Effector CD4-positive, alpha-beta T cell (primary cell): ENCODE measurements around the gene PRG3.
"Not testable (repeated sequence)": the region's sequence is repeated elsewhere in the genome, so short reads cannot be mapped to it uniquely, and the experiment has no call there.

Experiments used
- DNase-seq: peaks from one replicate; pipeline ENCODE4 v3.0.0-alpha.2; 2020

PRG3 gene

DNA sequence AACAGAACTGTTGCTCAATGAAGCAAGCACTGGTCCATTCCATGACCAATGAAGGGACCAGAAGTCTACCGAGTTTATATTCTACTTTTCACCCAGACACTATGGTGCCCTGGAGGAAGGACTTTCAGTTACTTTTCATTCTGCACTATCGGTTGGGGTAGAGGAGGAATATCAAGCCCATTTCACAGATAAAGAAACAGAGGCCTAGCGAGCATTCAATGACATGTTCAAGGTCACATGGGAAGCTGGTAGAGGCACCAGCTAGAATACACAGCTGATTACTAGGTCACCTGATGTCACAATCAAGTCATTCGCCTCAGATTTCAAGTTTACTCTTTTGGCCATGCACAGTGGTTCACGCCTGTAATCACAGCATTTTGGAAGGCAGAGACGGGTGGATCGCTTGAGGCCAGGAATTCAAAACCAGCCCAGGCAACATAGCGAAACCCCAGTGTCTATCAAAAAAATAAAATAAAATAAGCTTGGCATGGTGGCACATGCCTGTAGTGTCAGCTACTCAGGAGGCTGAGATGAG, 27.1 kb upstream of the PRG3 start:
- DNase-seq = no peak

DNA sequence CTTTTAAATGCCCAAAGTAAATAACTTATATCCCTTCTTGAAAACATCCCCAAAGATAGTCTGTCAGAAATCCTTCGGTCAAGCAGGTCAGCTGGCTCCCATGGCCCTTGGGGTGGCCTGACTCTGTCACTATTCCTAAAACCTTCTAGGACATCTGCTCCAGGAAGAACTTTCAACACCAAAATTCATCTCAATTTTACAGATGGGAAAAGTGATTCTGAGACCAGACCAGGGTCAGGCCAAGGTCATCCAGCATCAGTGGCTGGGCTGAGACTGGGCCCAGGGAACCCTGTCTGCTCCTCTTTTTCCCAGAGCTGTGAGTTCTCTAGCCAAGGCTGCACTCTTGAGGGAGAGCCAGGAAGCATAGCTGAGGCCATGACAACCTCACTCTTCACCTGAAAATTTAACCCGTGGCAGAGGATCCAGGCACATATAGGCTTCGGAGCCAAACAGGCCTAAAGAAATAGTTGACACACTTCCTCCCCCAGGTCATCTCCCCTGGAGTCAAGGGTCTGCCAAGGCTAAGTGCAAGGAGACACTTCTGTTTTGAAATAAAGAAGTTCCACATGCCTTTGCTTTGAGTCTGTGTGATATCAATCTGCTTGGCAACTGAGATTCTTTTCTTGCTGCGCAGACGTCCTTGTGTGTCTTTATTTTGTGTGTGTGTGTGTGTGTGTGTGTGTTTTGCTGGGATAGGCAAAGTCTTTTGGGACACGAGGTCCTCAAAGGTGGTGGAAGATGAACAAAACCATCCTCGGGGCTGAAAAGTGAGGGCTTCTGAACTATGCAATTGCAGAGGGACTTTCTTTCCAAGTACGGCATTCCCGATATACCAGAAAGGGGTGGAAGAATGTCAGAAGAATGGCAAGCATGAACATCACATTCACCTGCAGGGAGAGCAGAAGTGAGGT, 26.3 kb upstream of the PRG3 start:
- DNase-seq = no peak

DNA sequence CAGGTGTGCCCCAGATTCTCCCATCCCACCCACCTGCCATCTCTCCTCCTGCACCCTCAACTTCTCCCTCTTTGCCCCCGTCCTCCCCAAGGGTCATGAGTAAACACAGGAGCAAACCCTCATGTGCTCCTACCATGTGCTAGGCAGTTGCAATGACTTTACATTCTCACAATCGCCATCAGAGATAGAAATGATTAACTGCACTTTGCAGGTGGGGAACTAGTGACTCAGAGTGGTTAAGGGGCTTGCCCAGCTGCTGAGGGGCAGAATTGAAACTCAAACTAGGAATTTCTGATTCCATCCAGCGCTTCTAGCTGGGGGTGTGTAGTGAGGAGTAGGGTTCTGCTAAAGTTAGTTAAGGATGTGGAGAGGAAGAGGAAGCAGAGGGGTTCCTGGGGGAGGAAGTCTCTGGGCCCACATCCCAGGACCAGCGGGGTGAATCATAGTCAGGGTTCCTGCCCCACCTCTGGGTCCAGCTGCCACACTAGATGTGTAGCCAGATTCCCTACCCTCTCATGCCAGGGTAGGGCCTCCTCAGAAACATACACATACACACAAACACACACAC, 25.5 kb upstream of the PRG3 start:
- no peak for DNase-seq

DNA sequence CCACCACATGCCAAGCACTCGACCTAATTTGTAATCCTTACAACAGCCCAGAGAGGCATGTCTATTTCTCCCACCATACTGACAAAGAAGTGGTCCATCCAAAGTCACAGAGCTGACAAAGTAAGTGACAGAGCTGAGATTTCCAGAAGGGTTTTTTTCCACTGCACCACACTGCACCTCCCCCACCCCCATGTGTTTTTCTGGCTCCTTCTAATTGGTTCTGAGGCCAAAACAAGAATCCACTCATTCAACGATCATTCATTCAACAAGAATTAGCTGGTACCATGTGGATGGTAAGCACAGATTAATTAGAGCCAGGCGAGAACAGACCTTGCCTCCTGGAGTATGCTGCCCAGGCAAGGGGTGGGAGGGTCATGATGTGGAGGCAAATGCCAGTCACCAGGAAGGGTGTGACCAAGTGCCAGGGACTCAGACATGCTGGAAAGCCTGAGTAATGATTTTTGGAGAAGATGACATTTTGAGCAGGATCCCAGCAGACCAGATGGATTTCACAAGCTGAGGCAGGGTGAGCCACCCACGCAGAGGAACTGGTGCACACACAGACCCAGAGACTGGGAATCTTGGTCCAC, 24.4 kb upstream of the PRG3 start:
- DNase-seq = no peak

DNA sequence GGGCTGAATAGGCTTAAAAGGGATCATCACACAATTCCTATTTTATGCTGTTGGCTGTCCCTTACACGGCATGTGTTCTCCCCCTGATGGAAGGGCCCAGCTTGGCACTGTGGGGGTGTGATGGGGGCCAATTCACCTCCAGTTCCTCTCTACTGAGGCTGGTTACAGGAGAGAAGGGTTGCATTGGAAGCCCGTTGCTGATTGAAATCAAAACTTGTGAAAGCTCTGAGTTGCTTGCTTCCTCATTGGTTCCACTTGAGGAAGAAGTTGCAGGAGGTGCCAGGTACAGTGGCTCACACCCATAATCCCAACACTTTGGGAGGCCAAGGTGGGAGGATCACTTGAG, 22.8 kb upstream of the PRG3 start:
- no peak for DNase-seq

DNA sequence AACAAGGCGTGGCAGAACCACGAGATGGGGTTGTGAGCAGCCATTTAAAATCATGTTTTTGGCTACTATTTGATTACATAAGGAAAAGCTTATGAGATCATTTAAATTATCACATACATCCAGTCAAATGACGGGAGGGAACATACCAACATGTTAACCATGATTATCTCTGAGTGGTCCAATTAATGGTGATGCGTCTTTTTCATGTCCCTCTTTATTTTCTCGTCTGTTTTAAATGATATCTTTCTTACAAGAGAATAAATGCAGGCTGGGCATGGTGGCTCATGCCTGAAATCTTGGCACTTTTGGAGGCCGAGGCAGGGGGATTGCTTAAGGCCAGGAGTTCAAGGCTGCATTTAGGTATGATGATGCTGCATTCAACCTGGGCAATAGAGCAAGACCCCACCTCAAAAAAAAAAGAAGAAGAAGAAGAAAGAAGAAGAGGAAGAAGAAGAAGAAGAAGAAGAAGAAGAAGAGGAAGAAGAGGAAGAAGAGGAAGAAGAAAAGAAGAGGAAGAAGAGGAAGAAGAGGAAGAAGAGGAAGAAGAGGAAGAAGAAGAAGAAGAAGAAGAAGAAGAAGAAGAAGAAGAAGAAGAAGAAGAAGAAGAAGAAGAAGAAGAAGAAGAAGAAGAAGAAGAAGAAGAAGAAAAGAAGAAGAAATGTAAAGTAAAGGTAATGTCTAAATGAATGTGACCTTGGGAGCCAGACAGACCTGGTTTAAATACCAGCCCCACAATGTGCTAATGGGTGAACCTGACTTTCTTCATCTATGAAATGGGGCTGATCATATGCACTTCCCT, 22.3 kb upstream of the PRG3 start:
- DNase-seq = not testable (repeated sequence)

DNA sequence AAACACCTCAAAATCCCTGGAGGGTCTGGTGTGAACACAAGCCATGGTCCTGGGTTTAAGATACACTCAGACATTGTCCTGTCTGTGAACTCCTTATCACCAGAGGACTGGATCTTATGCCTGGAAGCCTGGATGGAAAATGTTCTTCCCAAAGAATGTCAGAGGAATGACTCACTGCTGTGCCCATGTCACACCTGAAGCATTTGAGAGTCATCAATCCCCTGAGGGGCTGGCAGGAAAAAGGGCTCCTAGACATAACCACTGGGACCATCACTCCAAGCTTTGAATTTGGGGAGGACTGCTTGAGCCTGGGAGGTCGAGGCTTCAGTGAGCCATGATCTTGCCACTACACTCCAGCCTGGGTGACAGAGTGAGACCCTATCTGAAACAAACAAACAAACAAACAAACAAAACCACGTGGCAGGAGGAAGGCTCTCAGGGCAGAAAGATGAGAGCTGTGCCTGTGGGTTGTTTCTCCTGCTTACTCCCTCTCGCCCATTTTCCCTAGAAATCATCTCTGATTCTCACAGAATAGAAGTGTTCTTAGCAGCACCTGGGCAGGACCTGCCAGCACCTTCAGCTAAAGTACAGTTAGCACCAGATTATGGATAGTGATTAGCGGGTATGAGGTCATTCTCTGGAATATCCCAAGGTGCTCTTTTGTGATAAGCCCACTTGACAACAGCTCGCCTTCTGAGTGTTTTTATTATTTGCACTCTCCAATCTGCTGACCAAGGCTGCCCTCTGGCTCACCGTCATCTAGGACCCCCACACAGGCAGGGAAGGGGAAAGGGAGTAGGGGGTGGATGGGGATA, 21.4 kb upstream of the PRG3 start:
- DNase-seq = no peak

DNA sequence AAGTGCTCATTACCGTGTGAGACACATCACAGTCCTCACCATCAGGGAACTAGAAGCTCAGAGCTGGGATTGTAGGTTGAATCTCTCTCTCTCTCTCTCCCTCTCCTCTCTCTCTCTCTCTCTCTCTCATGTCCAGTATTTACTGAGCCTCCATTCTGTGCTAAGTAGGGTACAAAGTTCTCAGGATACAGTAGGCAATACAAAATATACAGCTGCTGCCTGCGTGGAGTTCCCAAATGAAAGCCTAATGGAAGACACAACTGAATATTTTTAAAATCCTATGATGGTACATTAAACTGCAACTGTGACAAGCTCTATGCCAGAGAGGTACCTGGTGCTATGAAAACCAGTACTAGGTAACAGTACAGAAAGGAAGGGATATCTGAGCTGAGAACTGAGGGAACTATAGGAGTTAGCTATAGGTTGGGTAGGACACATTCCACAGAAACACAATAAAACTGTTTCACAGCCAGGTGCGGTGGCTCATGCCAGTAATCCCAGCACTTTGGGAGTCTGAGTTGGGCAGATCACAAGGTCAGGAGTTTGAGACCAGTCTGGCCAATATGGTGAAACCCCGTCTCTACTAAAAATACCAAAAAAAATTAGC, 19.1 kb upstream of the PRG3 start:
- no peak for DNase-seq

DNA sequence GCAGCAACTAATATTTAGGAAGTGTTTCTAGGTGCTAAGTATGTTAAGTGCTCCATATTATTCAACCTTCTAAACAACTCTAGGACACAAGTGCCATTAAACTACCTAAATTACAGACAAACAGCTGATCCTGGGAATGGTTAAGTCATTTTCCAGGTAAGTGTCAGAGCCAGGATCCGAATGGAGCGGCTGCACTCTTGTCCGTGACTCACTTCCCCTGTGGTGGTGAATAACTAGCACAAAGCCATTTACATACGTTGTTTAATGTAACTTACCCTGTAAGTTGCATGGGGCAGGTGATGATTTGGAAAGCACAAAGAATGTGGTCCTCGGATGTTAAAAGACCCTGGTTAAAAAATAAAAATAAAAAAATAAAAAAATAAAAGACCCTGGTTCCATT, 18.3 kb upstream of the PRG3 start:
- no peak for DNase-seq

DNA sequence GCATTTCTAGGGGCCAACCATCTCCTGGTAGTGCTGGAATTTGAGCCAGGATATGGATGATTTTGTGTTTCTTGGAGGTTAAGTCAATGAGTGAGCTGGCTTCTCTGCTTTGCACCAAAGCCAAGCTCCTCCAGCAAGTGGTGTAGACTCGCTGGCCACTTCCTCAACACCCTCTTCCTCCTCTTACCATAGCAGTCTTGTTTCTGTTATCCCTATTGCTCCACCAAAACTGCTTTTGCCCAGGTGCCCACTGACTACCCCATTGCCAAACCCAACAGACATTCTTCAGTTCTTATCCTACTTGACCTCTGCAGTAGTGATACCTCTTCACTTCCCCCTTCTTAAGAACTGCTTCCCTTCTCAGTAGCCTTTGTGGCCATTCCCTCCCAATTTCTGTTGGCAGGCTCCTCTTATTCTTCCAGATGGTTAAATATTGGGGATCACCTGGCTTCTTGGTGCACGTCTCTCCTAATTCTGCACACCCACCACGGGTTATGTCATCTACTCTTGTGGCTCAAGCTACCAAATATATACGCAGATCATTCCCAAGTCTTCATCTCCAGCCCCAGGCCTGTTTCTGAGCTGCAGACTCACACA, 16.5 kb upstream of the PRG3 start:
- DNase-seq = no peak

DNA sequence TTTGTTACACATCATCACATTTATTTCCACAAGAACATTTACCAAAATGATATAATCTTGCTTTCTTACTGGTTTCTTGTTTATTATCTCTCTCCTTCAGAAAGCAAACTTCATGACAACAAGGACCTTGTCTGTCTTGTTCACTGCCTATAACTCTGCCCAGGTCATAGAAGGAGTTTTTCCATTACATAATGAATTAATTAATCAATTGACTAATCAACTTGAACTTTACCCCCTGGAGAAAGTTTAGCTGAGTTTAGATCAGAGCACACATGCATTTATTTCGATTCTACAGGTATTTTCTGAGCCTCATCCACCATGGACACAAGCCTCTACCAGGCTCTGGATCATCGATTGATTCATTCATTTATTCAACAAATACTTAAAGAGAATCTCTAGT, 15.8 kb upstream of the PRG3 start:
- DNase-seq = no peak

DNA sequence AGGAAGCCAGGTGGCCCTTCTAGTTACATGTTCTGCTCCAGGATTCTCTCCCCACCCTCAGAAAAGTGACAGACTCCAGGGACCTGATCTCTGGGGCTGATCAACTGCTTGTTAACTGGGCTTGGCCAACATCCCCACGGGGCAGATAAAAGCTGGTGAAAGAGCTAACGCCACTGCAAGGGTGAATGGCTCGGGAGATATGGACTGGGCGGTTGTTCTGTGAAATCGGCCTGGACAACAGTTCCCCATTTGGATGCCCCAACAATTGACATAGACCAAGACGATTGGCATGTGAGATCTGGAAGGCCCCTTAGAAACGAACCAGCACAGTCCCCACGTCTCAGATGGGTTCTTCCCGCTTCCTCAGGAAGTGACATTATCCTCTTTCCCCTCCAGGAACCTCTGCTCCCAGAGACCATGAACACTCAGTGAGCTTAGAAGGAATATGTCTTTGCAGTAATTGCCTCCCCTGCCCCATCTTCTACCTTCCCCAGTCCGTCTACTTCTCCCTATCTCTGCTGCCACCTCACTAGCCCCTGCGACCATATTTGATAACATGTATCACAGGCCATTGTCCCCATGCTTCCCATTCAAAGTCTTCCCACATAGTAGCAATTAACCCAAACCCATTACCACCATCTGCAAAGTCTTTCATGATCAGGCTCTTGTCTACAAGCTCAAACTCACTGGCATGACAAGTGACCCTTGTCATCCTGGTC, 15.1 kb upstream of the PRG3 start:
- no peak for DNase-seq

DNA sequence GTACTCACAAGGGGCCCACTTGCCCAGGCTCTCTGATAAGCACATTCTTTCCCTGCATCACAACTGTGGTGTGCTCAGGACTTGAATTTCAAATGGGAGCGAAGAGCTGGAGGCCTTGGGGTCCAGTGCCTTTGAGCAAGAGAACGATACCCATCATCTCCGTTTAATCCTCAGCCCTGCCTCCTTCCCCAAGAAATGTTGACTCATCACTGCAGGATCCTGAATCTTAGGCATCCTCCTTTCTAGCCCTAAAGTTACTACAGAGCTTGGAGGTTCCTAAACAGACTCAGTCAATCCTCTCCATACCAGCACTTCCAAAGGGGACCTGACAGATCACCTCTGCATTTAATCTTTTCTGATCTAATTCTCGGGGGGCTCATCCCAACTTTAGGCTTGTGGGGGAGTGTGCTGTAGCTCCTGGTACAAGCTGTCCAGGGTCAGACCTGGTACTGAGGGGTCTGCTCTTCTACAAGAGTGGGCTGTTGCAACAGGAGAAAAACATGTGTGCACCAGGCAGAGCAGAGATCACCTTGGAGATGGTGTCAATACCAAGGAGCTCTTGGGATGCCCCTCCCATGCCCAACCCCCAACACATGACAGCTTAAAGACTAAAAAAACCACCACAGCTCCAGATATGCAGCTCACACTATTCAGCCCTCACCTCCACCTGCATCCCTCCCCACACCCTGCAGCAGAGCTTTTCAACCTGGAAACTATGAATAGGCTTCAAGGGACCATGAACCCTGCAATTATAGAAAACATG, 13.4 kb upstream of the PRG3 start:
- no peak for DNase-seq

DNA sequence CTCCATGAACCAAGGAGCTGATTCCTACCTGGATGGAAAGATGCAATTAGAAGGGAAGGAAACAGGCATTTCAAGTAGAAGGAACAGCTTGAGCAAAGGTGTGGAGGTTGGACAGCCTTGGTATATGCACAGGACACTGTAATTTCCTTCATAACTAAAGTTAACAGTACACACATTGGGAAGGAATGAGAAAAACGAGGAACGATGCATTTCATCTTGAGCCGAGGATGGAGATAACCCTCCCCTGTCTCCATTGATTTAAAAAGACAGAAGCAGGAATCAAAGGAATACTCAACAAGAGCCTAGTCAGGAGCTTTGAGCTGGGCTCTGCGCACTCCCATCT, 11.8 kb upstream of the PRG3 start:
- DNase-seq = no peak

DNA sequence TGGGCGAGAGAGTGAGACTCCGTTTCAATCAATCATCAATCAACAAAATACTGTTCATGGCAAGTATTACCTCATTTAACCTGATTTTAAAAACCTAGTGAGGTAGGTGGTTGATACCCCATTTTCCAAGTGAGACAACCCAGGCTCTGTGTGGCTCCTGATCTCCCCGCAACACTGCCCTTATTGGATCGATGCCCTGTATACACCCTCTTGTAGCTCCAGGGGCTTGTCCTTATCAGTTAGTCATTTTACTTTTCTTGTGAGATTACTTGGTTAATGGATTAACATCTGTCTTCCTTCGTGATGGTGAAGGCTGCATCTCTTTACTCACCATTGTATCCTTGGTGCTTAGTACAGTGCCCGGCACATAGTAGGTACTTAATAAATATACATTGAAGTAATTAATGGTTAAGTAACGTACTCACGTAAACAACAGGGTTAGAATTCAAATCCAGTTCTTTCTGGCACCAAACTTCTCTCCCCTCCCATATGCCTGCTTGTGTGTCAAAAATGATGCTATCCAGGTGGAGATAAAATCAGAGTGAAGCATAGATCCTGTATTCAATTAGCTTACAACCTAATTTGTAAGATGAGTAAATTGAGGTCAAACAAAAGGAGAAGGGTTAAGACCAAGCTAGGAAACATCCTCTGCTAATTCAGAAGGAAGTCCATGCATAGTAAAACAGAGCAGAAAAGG, 11.3 kb upstream of the PRG3 start:
- DNase-seq = no peak

DNA sequence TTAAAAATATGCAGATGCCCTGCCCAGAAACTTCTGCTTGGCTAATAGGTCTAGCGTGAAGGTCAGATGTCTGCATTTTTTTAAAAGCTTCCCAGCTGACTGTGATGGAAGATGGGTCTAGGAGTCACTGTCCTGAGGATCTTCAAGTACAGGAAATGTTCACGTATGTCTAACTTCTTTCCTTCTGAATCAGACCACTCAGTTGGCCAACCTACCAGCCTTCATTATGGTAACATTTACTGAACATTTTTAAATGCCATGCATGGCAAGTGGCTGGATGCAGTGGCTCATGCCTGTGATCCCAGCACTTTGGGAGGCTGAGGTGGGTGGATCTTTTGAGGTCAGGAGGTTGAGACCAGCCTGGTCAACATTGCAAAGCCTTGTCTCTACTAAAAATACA, 10.6 kb upstream of the PRG3 start:
- DNase-seq = no peak

DNA sequence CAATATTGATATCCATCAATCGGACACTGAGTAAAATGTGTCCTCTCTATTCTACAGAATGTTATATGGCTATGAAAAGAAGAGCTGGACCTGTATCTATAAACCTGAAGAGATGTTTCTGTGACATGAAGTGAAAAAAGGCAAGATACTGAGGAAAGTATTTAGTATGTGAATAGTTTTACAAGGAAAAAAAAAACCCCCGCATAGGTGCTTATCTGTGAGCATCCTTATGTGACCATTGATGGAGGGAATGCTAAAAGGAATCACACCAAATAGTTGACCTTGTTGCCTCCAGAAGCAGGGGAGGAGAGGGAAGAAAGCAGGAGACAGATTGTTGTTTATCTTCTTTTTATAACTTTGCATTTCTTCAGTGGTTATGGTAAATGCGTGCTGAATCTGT, 10.2 kb upstream of the PRG3 start:
- no peak for DNase-seq

DNA sequence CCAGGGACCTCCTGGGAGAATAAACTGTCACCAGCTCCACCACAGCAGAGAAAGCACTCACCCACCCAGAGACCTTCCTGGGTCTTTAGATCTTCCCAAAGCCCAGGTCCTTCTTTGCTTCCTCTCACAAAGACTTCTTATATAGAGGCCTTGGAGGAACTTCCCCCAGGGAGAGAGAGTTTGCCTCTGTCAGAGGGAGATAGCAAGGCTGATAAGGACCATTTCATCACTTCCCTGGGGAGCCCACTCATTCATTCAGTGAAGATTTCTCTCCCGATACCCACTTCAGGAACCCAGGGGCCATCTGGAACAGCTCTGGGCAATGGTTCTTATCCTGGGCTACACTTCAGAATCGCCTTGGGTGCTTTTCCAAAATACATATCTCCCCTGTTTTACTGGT, 9.6 kb upstream of the PRG3 start, which contains the start of gene PRG2:
TSS of gene PRG2 (minus strand) at position 116 of the 400 bp plus-strand sequence. CDS start 706 bp downstream, outside the sequence.
- no peak for DNase-seq

DNA sequence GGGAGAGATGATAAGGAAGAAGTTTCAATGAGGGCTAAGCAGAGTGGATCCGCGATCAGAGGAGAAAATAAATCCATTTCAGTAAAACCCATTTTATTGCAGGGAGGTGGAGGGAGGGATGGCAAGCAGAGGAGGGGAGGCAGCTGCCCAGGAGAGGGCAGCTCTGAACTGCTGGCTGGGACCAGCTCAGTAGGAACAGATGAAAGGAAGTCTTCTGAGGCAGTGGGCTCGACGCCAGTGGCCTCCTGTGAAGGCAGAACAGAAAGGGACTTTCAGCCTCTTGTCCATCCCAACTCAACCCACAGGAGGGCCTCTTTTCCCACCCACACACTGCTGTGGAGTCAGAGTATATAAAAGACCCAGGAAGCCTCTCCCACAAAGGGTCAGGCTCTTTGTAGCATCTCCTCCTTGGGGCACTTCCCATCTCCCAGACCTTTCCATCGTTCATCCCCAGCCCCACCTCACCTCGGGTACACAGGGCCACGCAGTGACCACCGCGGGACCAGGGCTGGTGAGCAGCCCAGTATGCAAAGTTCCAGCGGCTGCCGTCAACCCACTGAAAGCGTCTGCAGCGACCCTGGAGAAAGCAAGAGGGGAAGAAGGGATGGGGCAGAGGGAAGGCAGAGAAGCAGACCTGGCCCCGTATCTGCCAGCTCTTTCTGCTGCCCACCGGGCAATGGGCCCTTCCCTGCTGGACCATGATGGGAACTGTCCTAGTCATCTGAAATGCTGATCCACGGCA, 6.5 kb upstream of the PRG3 start:
- no peak for DNase-seq
